NT2/D1 (cell line): ENCODE measurements around the gene CSTB.

Source experiments
- DNase-seq: peaks from one replicate; pipeline ENCODE4 v3.0.0-alpha.2; 2011; ENCODE audit warnings: low read depth, low spot score
- H3K27me3 ChIP-seq: 2 replicates; pipeline ENCODE4 v1.6.0; 2011; ENCODE audit warnings: mild to moderate bottlenecking; ENCODE audit not compliant: insufficient read length, insufficient read depth
- H3K36me3 ChIP-seq: 2 replicates; pipeline ENCODE4 v1.6.1; 2011; ENCODE audit warnings: mild to moderate bottlenecking, low read length, mixed read lengths; ENCODE audit not compliant: insufficient read depth, insufficient read length
- H3K4me1 ChIP-seq: 2 replicates; pipeline ENCODE4 v1.5.1; 2011; ENCODE audit not compliant: insufficient read depth, insufficient read length
- H3K4me3 ChIP-seq: 2 replicates; pipeline ENCODE4 v1.5.1; 2011; ENCODE audit warnings: low read depth; ENCODE audit not compliant: insufficient read length
- H3K9ac ChIP-seq: 2 replicates; pipeline ENCODE4 v1.6.0; 2011; ENCODE audit warnings: low read depth; ENCODE audit not compliant: insufficient read length
- H3K9me3 ChIP-seq: 2 replicates; pipeline ENCODE4 v1.5.1; 2011; ENCODE audit warnings: mild to moderate bottlenecking, low read length; ENCODE audit not compliant: insufficient read depth
- SUZ12 ChIP-seq: IDR thresholded peaks from 2 replicates; pipeline ENCODE4 v1.6.1; 2011; ENCODE audit not compliant: insufficient read length, insufficient read depth; ENCODE audit errors: extremely low read depth
- YY1 ChIP-seq: IDR thresholded peaks from 2 replicates; pipeline ENCODE4 v1.6.1; 2011; ENCODE audit not compliant: insufficient read length, insufficient read depth
- ZNF274 ChIP-seq: IDR thresholded peaks from 2 replicates; pipeline ENCODE4 v1.6.1; 2011; ENCODE audit warnings: mild to moderate bottlenecking, low read depth, low read length

CSTB gene

GRCh38 chr21:43728154-43728466 lies 48.0 kb downstream of the CSTB start:
- H3K36me3 ChIP-seq = peaks cover 35% of the 10 kb centered on the region
- H3K9ac ChIP-seq = peak overlapping the region; percentile 88
- DNase-seq = no peak
- H3K27me3 ChIP-seq = no peaks in the 10 kb centered on the region
- TF ChIP-seq YY1 (no peak), SUZ12 (no peak), ZNF274 (no peak)
- H3K9me3 ChIP-seq = no peaks in the 10 kb centered on the region
- H3K4me1 ChIP-seq = peaks cover 22% of the 10 kb centered on the region
- H3K4me3 ChIP-seq = peak overlapping the region; percentile 59

DNA sequence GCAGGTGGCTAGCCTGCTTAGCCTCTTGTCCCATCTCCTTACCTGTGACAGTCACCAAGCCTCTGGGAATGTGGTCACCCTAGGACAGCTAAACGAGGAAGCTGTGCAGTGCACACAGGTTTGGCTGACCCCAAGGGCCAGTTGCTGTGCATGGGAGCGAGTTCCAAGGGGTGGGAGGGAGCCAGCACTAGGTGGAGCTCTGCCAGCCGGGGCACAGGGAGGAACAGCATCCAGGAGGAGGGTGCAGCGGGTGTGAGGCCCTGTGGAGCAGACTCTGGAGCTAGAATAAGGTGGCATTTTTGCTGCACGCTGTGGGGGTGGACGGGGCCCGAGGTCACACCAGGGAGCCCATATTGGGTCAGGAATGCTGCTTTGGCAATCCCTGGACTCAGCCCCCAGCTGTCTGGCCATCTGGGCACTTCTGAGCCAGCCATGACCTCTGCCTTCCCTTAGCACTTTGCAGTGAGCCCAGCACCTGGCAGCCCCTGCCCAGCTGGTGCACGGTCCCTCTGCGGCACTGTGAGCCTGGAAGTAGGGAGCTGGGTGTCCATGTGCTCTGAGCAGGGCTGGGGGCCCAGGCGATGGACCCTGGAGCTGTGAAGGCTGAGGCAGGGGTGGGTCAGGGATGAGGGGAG lies 48.5 kb downstream of the CSTB start:
- H3K27me3 ChIP-seq = no peaks in the 10 kb centered on the region
- no peak for DNase-seq
- H3K4me3 ChIP-seq = peak overlapping the region; percentile 59
- H3K9me3 ChIP-seq = no peaks in the 10 kb centered on the region
- peak overlapping the region; percentile 88 for H3K9ac ChIP-seq
- H3K36me3 ChIP-seq = peaks cover 36% of the 10 kb centered on the region
- peaks cover 22% of the 10 kb centered on the region for H3K4me1 ChIP-seq
- TF ChIP-seq YY1 = no peak
- TF ChIP-seq ZNF274 = no peak
- TF ChIP-seq SUZ12 = no peak

DNA sequence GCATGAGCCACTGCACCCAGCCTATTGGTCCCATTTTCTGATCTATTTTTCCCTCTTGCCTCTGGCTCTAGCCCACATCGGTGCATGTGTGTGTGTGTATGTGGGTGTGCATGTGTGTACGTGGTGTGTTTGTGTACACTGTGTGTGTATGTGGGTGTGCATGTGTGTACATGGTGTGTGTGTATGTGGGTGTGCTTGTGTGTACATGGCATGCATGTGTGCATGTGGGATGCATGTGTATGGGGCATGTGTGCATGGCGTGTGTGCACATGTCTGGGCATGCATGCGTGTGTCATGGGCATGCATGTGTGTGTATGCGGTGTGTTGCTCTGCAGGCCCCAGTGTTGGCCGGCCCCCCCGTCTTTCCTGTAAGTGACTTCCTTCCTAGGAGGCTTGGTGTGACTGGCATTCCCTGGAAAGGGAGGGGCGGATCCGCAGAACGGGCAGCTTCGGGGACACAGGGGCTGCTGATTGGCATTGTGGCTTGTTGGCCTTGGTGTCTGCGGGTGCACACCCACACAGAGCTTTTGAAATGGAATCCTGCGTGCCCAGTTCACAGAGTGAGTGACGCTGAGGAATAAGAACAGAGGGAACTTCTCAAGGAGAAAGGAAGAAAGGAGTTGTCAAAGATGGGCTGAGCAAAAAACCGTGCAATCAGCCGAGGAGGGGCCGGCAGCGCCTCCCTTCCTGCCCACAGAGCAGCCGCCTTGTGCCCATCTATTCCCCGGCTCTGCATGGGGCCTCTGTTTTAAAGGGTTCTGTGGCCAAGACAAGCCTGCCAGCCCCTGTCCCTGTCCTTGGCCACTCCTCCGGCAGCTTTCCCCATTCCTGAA lies 49.2 kb downstream of the CSTB start:
- H3K27me3 ChIP-seq = no peaks in the 10 kb centered on the region
- H3K9me3 ChIP-seq = no peaks in the 10 kb centered on the region
- no peak for TF ChIP-seq SUZ12
- no peak for TF ChIP-seq YY1
- TF ChIP-seq ZNF274 = no peak
- H3K9ac ChIP-seq = no peak overlapping the region
- no peak overlapping the region for H3K4me3 ChIP-seq
- DNase-seq = no peak
- H3K4me1 ChIP-seq = peaks cover 24% of the 10 kb centered on the region
- peaks cover 38% of the 10 kb centered on the region for H3K36me3 ChIP-seq
